ENCODE results near the gene PSPC1.

- TF ChIP-seq EZH2 (IDR thresholded peaks at IDR 0.05; ENCODE audit: borderline replicate concordance) (no peak), CTCF (IDR thresholded peaks at IDR 0.05; ENCODE audit: poor library complexity) (no peak), EZH2phosphoT487 (IDR thresholded peaks at IDR 0.05; ENCODE audit: low read depth, severe bottlenecking, unreplicated experiment) (no peak)
These were observed 119.2 kb downstream of the PSPC1 start for GRCh38 chr13:19663416-19663979.

Measured in hepatocyte (in vitro differentiated cells).